ENCODE results near the gene TXNL1. TPM values are rescaled to one million over a fixed set of nuclear protein-coding genes. Genes with fewer than 3 reads are reported as not detected.
A peak's percentile ranks its signal among the peaks of the same experiment; 100 is the strongest.

Gene TXNL1
- 100 to 1,000 TPM; 100 to 125 (median 116) TPM for total RNA-seq

DNA sequence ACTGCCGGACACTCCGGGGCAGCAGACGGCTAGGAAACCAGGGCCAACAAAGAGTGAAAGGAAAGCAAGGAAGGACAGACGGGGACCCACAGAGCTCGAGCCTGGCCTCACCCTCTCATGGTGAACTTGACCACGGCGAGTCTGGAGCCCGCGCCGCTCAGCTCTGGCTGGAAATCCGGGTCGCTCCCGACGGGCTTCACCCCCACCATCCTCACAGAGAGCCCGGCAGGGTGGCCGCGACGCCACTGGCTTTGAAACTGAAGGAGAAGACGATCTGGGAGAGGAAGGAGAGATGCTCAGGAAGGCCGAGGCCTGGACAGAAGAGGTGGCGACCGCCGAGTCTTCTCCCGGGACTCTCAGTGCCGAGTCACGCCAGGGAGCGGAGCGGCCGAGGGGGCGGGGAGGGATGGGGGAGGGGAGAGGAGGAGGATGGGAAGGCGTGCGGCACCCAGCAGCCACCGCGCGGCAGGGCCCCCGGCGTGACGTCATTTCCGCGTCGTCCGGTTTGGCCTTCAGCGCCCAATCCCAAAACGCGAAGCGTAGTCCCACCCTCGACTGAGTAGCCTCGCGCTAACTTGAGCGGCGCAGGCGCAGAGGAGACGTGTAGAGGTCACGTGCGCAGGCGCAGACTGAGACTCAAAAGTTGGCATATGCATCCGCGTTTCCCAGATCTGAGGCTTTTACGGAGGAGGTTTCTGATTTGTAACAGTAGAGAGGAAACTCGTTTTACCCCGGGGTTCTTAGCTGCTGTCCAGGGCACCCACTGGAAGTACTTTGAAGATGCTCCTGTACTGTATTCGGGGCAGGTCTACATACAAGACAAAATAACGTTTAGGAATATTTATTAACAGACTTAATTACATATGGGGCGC is at the start of gene TXNL1:
TXNL1 (minus strand) TSS at position 361 of the 872 bp plus-strand sequence; CDS start at position 209, 152 bp downstream.
- TF ChIP-seq CTCF (IDR thresholded peaks at IDR 0.05 in 4 of 5, conservative IDR thresholded peaks at IDR 0.05 in 1 of 5) (no peak), POLR2A (IDR thresholded peaks at IDR 0.05) (peak; percentile 90 to 92)
- peak; percentile 96 to 97 for ATAC-seq
- DNase-seq = peak; percentile 99
- no peaks in the 10 kb centered on the region for H3K9me3 ChIP-seq
- H3K27me3 ChIP-seq = no peaks in the 10 kb centered on the region
- in situ Hi-C loops (cut with MboI; ENCODE audit: low sequenced_read_pairs in 4 of 4) = no loop called here
- H3K4me3 ChIP-seq = peak within 1 kb of the TSS; percentile 92 to 96 (median 94)
- H3K27ac ChIP-seq = peak within 1 kb of the TSS; percentile 97 to 99 (median 98)
- H3K36me3 ChIP-seq = no peaks in the 10 kb centered on the region
- intact Hi-C loops (cut with DNase I; ENCODE audit: low total_unique reads) = loop anchor here (1.0 to 10.0 kb wide), 2 partner anchors 13 to 1054 kb away; partner anchors contain the start of genes TCF4 and WDR7
- peaks cover 23 to 37% of the 10 kb centered on the region in 2 donors for H3K4me1 ChIP-seq

DNA sequence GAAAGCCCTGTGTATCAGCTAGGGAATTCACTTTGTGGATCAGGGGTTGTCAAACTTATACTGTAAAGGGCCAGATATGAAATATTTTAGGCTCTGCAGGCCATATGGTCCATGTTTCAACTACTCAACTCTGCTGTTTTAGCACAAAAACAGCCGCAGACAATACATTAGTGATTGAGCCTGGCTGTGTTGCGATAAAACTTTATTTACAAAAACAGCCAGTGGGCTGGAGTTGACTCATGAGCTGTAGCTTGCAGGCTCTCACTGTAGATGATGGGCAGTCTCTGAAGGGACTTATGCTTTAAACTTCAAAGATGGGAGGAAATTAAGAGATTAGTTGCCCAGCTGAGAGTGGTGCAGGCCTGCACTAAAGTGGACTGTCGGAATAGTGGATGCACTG is 45.9 kb upstream of the TXNL1 start:
- ATAC-seq (no peak), DNase-seq (no peak)
- in situ Hi-C loops (cut with MboI; ENCODE audit: low sequenced_read_pairs in 4 of 4) = no loop called here
- Histone ChIP-seq H3K4me1 (no peaks in the 10 kb centered on the region), H3K4me3 (no peak overlapping the region), H3K27me3 (no peaks in the 10 kb centered on the region), H3K36me3 (peaks cover 0 to 29% of the 10 kb centered on the region in 2 donors), H3K27ac (no peak overlapping the region), H3K9me3 (no peaks in the 10 kb centered on the region)
- no peak for TF ChIP-seq POLR2A (IDR thresholded peaks at IDR 0.05)
- TF ChIP-seq CTCF (IDR thresholded peaks at IDR 0.05 in 4 of 5, conservative IDR thresholded peaks at IDR 0.05 in 1 of 5) = no peak
- intact Hi-C loops (cut with DNase I; ENCODE audit: low total_unique reads) = no loop called here

GRCh38 chr18:56678836-56679565 is 40.6 kb upstream of the TXNL1 start:
- Histone ChIP-seq H3K4me1 (peaks cover 4 to 6% of the 10 kb centered on the region in 2 donors), H3K27me3 (no peaks in the 10 kb centered on the region), H3K27ac (no peak overlapping the region), H3K4me3 (no peak overlapping the region), H3K9me3 (no peaks in the 10 kb centered on the region), H3K36me3 (peaks cover 0 to 7% of the 10 kb centered on the region in 2 donors)
- DNase-seq = no peak
- in situ Hi-C loops (cut with MboI; ENCODE audit: low sequenced_read_pairs in 4 of 4) (no loop called here), intact Hi-C loops (cut with DNase I; ENCODE audit: low total_unique reads) (no loop called here)
- ATAC-seq = no peak
- TF ChIP-seq POLR2A (IDR thresholded peaks at IDR 0.05) = no peak
- TF ChIP-seq CTCF (IDR thresholded peaks at IDR 0.05 in 4 of 5, conservative IDR thresholded peaks at IDR 0.05 in 1 of 5) = no peak

GRCh38 chr18:56676639-56677038 is 38.2 kb upstream of the TXNL1 start:
- no peaks in the 10 kb centered on the region for H3K27me3 ChIP-seq
- peaks cover 4 to 6% of the 10 kb centered on the region in 2 donors for H3K4me1 ChIP-seq
- in situ Hi-C loops (cut with MboI; ENCODE audit: low sequenced_read_pairs in 4 of 4) = no loop called here
- no peaks in the 10 kb centered on the region for H3K9me3 ChIP-seq
- DNase-seq = no peak
- no peaks in the 10 kb centered on the region for H3K36me3 ChIP-seq
- TF ChIP-seq POLR2A (IDR thresholded peaks at IDR 0.05) = no peak
- TF ChIP-seq CTCF (IDR thresholded peaks at IDR 0.05 in 4 of 5, conservative IDR thresholded peaks at IDR 0.05 in 1 of 5) = no peak
- intact Hi-C loops (cut with DNase I; ENCODE audit: low total_unique reads) = no loop called here
- H3K27ac ChIP-seq = no peak overlapping the region
- no peak for ATAC-seq
- no peak overlapping the region for H3K4me3 ChIP-seq

Data from gastrocnemius medialis (tissue), 4 donors.